Osteocyte (in vitro differentiated cells): ENCODE results near the gene PCNX3. TPM values are rescaled to one million over a fixed set of nuclear protein-coding genes. Genes with fewer than 3 reads are reported as not detected.

ENCODE experiments used
- DNase-seq: peaks from one replicate; pipeline ENCODE4 v3.0.0; 2021; ENCODE audit warnings: mixed read lengths; ENCODE audit not compliant: unreplicated experiment; ENCODE audit errors: extremely low spot score
- H3K27ac Mint-ChIP-seq: one replicate; pipeline ENCODE4 v1.8.0; 2021; ENCODE audit warnings: mild to moderate bottlenecking, mixed read lengths; ENCODE audit not compliant: unreplicated experiment
- H3K27me3 Mint-ChIP-seq: one replicate; pipeline ENCODE4 v1.8.0; 2021; ENCODE audit warnings: mixed read lengths; ENCODE audit not compliant: unreplicated experiment
- H3K36me3 Mint-ChIP-seq: one replicate; pipeline ENCODE4 v1.8.0; 2021; ENCODE audit warnings: mixed read lengths; ENCODE audit not compliant: unreplicated experiment
- H3K4me1 Mint-ChIP-seq: one replicate; pipeline ENCODE4 v1.8.0; 2021; ENCODE audit warnings: mixed read lengths; ENCODE audit not compliant: unreplicated experiment
- H3K4me3 Mint-ChIP-seq: one replicate; pipeline ENCODE4 v1.8.0; 2021; ENCODE audit warnings: mild to moderate bottlenecking, moderate library complexity, mixed read lengths; ENCODE audit not compliant: unreplicated experiment
- H3K9me3 Mint-ChIP-seq: one replicate; pipeline ENCODE4 v1.8.0; 2021; ENCODE audit warnings: mixed read lengths; ENCODE audit not compliant: unreplicated experiment
- total RNA-seq: library from RNA; stranded (reverse); gene quantifications from 2 replicates; pipeline ENCODE4 v1.2.1, GENCODE V29; 2021
- TF ChIP-seq, protein P1 (sequence below): fragments of 200-600 bp; sonication (generic); IDR thresholded peaks from 2 replicates; pipeline ENCODE4 v1.5.0; 2021; ENCODE audit warnings: antibody characterized with exemption, mild to moderate bottlenecking, moderate library complexity

PCNX3 gene
- total RNA-seq, 1 donor from 2014 or later = 49.8 TPM

DNA sequence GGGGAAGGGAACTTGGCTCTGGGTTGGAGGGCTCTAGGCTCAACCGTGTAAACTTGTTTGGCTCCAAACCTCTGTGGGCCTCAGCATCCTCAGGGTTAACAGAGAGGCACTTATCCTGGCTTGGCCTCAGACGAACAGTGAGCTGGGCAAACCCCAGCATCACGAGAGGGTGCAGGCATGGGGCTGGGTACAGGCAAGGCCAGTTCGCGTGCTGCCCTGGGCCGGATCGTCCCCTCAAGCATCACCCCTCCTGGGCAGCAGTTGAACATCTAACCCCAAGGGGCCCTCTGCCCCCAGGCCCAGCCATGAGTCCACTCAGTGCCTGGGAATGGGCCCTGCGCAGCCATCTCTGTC is 37.8 kb upstream of the PCNX3 start:
- TF ChIP-seq, protein P1, sequence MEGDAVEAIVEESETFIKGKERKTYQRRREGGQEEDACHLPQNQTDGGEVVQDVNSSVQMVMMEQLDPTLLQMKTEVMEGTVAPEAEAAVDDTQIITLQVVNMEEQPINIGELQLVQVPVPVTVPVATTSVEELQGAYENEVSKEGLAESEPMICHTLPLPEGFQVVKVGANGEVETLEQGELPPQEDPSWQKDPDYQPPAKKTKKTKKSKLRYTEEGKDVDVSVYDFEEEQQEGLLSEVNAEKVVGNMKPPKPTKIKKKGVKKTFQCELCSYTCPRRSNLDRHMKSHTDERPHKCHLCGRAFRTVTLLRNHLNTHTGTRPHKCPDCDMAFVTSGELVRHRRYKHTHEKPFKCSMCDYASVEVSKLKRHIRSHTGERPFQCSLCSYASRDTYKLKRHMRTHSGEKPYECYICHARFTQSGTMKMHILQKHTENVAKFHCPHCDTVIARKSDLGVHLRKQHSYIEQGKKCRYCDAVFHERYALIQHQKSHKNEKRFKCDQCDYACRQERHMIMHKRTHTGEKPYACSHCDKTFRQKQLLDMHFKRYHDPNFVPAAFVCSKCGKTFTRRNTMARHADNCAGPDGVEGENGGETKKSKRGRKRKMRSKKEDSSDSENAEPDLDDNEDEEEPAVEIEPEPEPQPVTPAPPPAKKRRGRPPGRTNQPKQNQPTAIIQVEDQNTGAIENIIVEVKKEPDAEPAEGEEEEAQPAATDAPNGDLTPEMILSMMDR = no peak
- Mint-ChIP-seq H3K4me3 (peak overlapping the region; percentile 6), H3K27me3 (no peaks in the 10 kb centered on the region), H3K4me1 (peaks cover 44% of the 10 kb centered on the region), H3K36me3 (peaks cover 4% of the 10 kb centered on the region), H3K27ac (peak overlapping the region; percentile 80), H3K9me3 (no peaks in the 10 kb centered on the region)
- DNase-seq = no peak

DNA sequence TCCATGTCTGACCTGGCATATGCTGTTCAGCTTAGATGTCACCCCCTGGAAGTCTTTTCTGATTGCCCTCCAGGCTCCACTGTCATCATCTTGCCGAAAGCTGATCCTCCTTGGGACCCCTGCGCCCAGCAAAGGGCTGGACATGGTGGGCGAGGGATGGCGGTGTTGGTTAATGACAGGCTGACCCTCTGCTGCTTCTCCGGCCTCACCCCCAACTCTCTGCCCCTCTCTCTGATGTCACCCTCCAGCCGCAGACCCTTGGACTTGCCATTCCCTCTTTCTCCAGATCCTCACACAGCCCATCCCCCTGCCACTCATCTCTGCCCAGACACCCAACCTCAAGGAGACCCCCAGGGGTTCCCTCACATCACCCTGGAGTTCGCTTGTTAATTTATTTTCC is 37.4 kb upstream of the PCNX3 start:
- TF ChIP-seq, protein P1 = no peak
- peaks cover 8% of the 10 kb centered on the region for H3K36me3 Mint-ChIP-seq
- H3K4me3 Mint-ChIP-seq = no peak overlapping the region
- peak overlapping the region; percentile 80 for H3K27ac Mint-ChIP-seq
- H3K4me1 Mint-ChIP-seq = peaks cover 43% of the 10 kb centered on the region
- DNase-seq = no peak
- H3K9me3 Mint-ChIP-seq = no peaks in the 10 kb centered on the region
- no peaks in the 10 kb centered on the region for H3K27me3 Mint-ChIP-seq

DNA sequence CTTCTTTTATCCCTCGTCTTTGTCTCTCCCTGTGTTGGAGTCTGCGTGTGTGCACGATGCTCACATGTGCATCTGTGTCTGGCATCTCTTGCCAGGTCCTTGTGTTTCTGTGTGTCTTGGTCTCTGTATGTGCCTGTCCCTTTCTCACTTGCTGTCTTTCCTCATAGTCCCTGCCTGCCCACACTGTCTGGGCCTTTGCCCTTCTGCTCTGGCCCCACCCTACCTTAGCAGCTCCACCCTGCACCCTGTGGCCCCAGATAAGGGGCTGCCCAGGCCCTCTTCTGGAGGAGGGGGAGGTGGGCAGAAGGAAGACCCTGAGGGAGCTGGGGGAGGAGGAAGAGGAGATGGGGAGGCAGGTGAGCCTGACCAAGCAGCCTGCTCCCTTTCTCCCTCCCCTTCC is 36.9 kb upstream of the PCNX3 start:
- no peak for DNase-seq
- Mint-ChIP-seq H3K4me3 (no peak overlapping the region), H3K27ac (peak overlapping the region; percentile 80), H3K36me3 (peaks cover 11% of the 10 kb centered on the region), H3K9me3 (no peaks in the 10 kb centered on the region), H3K4me1 (peaks cover 39% of the 10 kb centered on the region), H3K27me3 (no peaks in the 10 kb centered on the region)
- TF ChIP-seq, protein P1 = no peak

DNA sequence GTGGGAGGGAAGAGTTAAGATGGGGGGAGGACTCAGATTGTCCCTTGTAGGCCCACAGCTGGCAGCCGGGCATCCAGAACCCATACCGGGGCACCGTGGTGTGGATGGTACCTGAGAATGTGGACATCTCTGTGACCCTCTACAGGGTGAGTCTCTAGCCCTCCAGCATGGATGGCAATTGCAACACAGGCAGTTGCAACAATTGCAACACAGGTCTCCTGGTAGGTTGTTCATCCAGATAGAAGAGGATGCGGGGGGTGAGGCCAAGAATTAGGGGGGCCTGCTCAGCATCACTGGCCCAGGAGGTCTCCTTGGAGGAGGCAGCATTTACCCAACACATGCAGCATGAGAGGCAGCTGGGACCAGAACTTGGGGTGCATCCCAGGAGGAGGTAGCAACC is 36.3 kb upstream of the PCNX3 start:
- TF ChIP-seq, protein P1 = no peak
- no peaks in the 10 kb centered on the region for H3K27me3 Mint-ChIP-seq
- peaks cover 11% of the 10 kb centered on the region for H3K36me3 Mint-ChIP-seq
- H3K9me3 Mint-ChIP-seq = no peaks in the 10 kb centered on the region
- no peak overlapping the region for H3K4me3 Mint-ChIP-seq
- peaks cover 35% of the 10 kb centered on the region for H3K4me1 Mint-ChIP-seq
- no peak overlapping the region for H3K27ac Mint-ChIP-seq
- no peak for DNase-seq

DNA sequence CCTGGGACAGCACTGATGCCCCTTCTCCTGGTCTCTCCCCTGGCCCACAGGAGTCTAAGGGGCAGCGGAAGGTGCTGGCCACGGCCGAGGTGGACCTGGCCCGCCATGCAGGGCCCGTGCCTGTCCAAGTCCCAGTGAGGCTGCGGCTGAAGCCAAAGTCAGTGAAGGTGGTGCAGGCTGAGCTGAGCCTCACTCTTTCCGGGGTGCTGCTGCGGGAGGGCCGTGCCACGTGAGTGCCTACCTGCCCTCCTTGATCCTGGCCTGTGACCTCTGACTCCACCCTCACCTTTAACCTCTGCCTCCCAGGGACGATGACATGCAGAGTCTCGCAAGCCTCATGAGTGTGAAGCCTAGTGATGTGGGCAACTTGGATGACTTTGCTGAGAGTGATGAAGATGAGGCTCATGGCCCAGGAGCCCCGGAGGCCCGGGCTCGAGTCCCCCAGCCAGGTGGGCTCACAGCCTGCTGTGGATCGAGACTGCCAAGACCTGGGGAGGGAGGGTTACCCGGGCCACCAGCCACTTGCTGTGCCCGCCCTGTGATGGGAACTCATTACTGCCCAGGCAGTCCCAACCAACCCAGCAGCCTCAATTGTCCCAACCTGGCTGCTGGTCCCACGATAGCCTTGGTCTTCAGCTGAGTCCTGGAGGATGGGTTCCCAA is 35.4 kb upstream of the PCNX3 start:
- TF ChIP-seq, protein P1 = no peak
- no peaks in the 10 kb centered on the region for H3K27me3 Mint-ChIP-seq
- no peak for DNase-seq
- no peak overlapping the region for H3K4me3 Mint-ChIP-seq
- H3K27ac Mint-ChIP-seq = no peak overlapping the region
- H3K4me1 Mint-ChIP-seq = peaks cover 29% of the 10 kb centered on the region
- no peaks in the 10 kb centered on the region for H3K9me3 Mint-ChIP-seq
- peaks cover 11% of the 10 kb centered on the region for H3K36me3 Mint-ChIP-seq
